Mesendoderm (in vitro differentiated cells): ENCODE results near the gene CATSPER1.

ENCODE experiments used
- DNase-seq: peaks from one replicate; pipeline ENCODE4 v3.0.0; 2013
- H2AK5ac ChIP-seq: 2 replicates; pipeline ENCODE4 v1.6.1; 2013; ENCODE audit warnings: low read length, inconsistent platforms
- H2BK120ac ChIP-seq: 2 replicates; pipeline ENCODE4 v1.6.1; 2013; ENCODE audit warnings: low read depth, mild to moderate bottlenecking, low read length, moderate library complexity, mixed read lengths
- H2BK15ac ChIP-seq: replicated peaks from 2 replicates; pipeline ENCODE4 v1.6.1; 2013; ENCODE audit warnings: low read depth, mild to moderate bottlenecking, moderate library complexity
- H2BK5ac ChIP-seq: 2 replicates; pipeline ENCODE4 v1.6.1; 2013; ENCODE audit warnings: low read length, inconsistent platforms
- H3K18ac ChIP-seq: 2 replicates; pipeline ENCODE4 v1.6.1; 2013; ENCODE audit warnings: mild to moderate bottlenecking, low read length, mixed read lengths
- H3K23ac ChIP-seq: one replicate; pipeline ENCODE4 v1.6.1; 2013; ENCODE audit warnings: low read length
- H3K27ac ChIP-seq: 2 replicates; pipeline ENCODE4 v1.5.1; 2013; ENCODE audit warnings: low read depth, mild to moderate bottlenecking, inconsistent platforms, low read length, moderate library complexity
- H3K27me3 ChIP-seq: 2 replicates; pipeline ENCODE4 v1.6.1; 2013; ENCODE audit warnings: low read length, control low read depth, mild to moderate bottlenecking, inconsistent platforms; ENCODE audit not compliant: insufficient read depth, poor library complexity
- H3K36me3 ChIP-seq: 2 replicates; pipeline ENCODE4 v1.6.1; 2013; ENCODE audit warnings: low read length, inconsistent platforms; ENCODE audit not compliant: control insufficient read depth, insufficient read depth
- H3K4ac ChIP-seq: one replicate; pipeline ENCODE4 v1.6.1; 2013; ENCODE audit warnings: low read depth, mild to moderate bottlenecking, low read length, moderate library complexity
- H3K4me1 ChIP-seq: 2 replicates; pipeline ENCODE4 v1.6.1; 2013; ENCODE audit warnings: low read depth, low read length, inconsistent platforms; ENCODE audit not compliant: control insufficient read depth
- H3K4me2 ChIP-seq: 2 replicates; pipeline ENCODE4 v1.6.1; 2013; ENCODE audit warnings: low read length
- H3K4me3 ChIP-seq: 2 replicates; pipeline ENCODE4 v1.5.1; 2013; ENCODE audit warnings: mild to moderate bottlenecking, low read length
- H3K56ac ChIP-seq: one replicate; pipeline ENCODE4 v1.6.1; 2013; ENCODE audit warnings: low read length
- H3K79me1 ChIP-seq: 2 replicates; pipeline ENCODE4 v1.6.1; 2013; ENCODE audit warnings: low read length, inconsistent platforms
- H3K79me2 ChIP-seq: 2 replicates; pipeline ENCODE4 v1.6.1; 2013; ENCODE audit warnings: mild to moderate bottlenecking, low read length; ENCODE audit not compliant: control insufficient read depth, insufficient read depth
- H3K9ac ChIP-seq: 2 replicates; pipeline ENCODE4 v1.6.1; 2013; ENCODE audit warnings: low read length, inconsistent platforms
- H4K5ac ChIP-seq: one replicate; pipeline ENCODE4 v1.6.1; 2013; ENCODE audit warnings: low read length
- H4K8ac ChIP-seq: one replicate; pipeline ENCODE4 v1.6.1; 2013; ENCODE audit warnings: low read depth, mild to moderate bottlenecking, control low read depth, low read length, moderate library complexity
- WGBS: extraction: QIAGEN DNeasy Blood & Tissue Kit; methylation state at CpG from one replicate; pipeline ENCODE4 v1.1.7; 2013; ENCODE audit warnings: low lambda C conversion rate, missing lambda C conversion rate; ENCODE audit not compliant: insufficient coverage; ENCODE audit errors: extremely low coverage; 5-methylcytosine and 5-hydroxymethylcytosine counted together

The CATSPER1 gene

GRCh38 chr11:66015454-66015881, 10.8 kb downstream of the CATSPER1 start:
- no peak overlapping the region for H3K4me2 ChIP-seq
- DNase-seq = no peak
- no peaks in the 10 kb centered on the region for H3K79me1 ChIP-seq
- no CpG with 5 or more reads among the region's 7 CpGs for WGBS
- no peaks in the 10 kb centered on the region for H3K27me3 ChIP-seq
- no peak overlapping the region for H3K18ac ChIP-seq
- H3K36me3 ChIP-seq = no peaks in the 10 kb centered on the region
- no peak overlapping the region for H3K56ac ChIP-seq
- no peak overlapping the region for H4K8ac ChIP-seq
- H4K5ac ChIP-seq = no peak overlapping the region
- peaks cover 2% of the 10 kb centered on the region for H3K4me1 ChIP-seq
- H2BK15ac ChIP-seq = no peak overlapping the region
- no peak overlapping the region for H3K4me3 ChIP-seq
- no peak overlapping the region for H2BK5ac ChIP-seq
- H3K9ac ChIP-seq = no peak overlapping the region
- H2AK5ac ChIP-seq = no peak overlapping the region
- no peak overlapping the region for H2BK120ac ChIP-seq
- H3K79me2 ChIP-seq = no peaks in the 10 kb centered on the region
- no peak overlapping the region for H3K23ac ChIP-seq
- no peak overlapping the region for H3K4ac ChIP-seq
- H3K27ac ChIP-seq = no peak overlapping the region

- Histone ChIP-seq H3K36me3 (no peaks in the 10 kb centered on the region), H3K4me2 (no peak overlapping the region), H3K4ac (no peak overlapping the region), H4K8ac (no peak overlapping the region), H3K27ac (no peak overlapping the region), H4K5ac (no peak overlapping the region), H3K4me1 (peaks cover 3% of the 10 kb centered on the region), H3K18ac (no peak overlapping the region), H3K56ac (no peak overlapping the region), H3K9ac (no peak overlapping the region), H3K79me1 (no peaks in the 10 kb centered on the region), H3K79me2 (no peaks in the 10 kb centered on the region), H2BK5ac (no peak overlapping the region), H2BK120ac (no peak overlapping the region), H2BK15ac (no peak overlapping the region), H3K4me3 (no peak overlapping the region), H3K23ac (no peak overlapping the region), H3K27me3 (no peaks in the 10 kb centered on the region), H2AK5ac (no peak overlapping the region)
- no peak for DNase-seq
- no CpG with 5 or more reads among the region's 6 CpGs for WGBS
Measured at GRCh38 chr11:66014804-66015453, 11.3 kb downstream of the CATSPER1 start.

GRCh38 chr11:66013762-66014100, 12.5 kb downstream of the CATSPER1 start:
- no CpG with 5 or more reads among the region's 7 CpGs for WGBS
- H2BK120ac ChIP-seq = no peak overlapping the region

GRCh38 chr11:66012946-66013761, 13.1 kb downstream of the CATSPER1 start:
- H2BK15ac ChIP-seq = no peak overlapping the region
- peaks cover 5% of the 10 kb centered on the region for H3K4me1 ChIP-seq
- no peak overlapping the region for H3K4me2 ChIP-seq
- no peak overlapping the region for H3K56ac ChIP-seq
- no peak overlapping the region for H3K4me3 ChIP-seq
- peak overlapping the region; percentile 29 for H2AK5ac ChIP-seq
- H4K8ac ChIP-seq = no peak overlapping the region
- H3K4ac ChIP-seq = no peak overlapping the region
- no peaks in the 10 kb centered on the region for H3K27me3 ChIP-seq
- H3K23ac ChIP-seq = no peak overlapping the region
- no peak overlapping the region for H4K5ac ChIP-seq
- no peak overlapping the region for H2BK120ac ChIP-seq
- no peaks in the 10 kb centered on the region for H3K79me1 ChIP-seq
- H3K18ac ChIP-seq = no peak overlapping the region
- no peak overlapping the region for H2BK5ac ChIP-seq
- no peak for DNase-seq
- no CpG with 5 or more reads among the region's 12 CpGs for WGBS
- H3K36me3 ChIP-seq = no peaks in the 10 kb centered on the region
- no peak overlapping the region for H3K9ac ChIP-seq
- H3K27ac ChIP-seq = no peak overlapping the region
- H3K79me2 ChIP-seq = no peaks in the 10 kb centered on the region

More at GRCh38 chr11:66013762-66014100, 12.5 kb downstream of the CATSPER1 start:
- Histone ChIP-seq H3K23ac (no peak overlapping the region), H2BK5ac (no peak overlapping the region), H3K4me3 (no peak overlapping the region), H3K27ac (no peak overlapping the region), H4K8ac (no peak overlapping the region), H3K4ac (no peak overlapping the region), H4K5ac (no peak overlapping the region), H2BK15ac (no peak overlapping the region), H3K36me3 (no peaks in the 10 kb centered on the region), H3K56ac (no peak overlapping the region), H3K9ac (no peak overlapping the region), H3K18ac (no peak overlapping the region), H3K79me1 (no peaks in the 10 kb centered on the region), H3K27me3 (no peaks in the 10 kb centered on the region), H2AK5ac (no peak overlapping the region), H3K4me2 (no peak overlapping the region), H3K4me1 (peaks cover 4% of the 10 kb centered on the region), H3K79me2 (no peaks in the 10 kb centered on the region)
- DNase-seq = no peak

GRCh38 chr11:66012371-66012945, 13.8 kb downstream of the CATSPER1 start:
- no peak for DNase-seq
- no peaks in the 10 kb centered on the region for H3K36me3 ChIP-seq
- H4K8ac ChIP-seq = no peak overlapping the region
- no peaks in the 10 kb centered on the region for H3K79me1 ChIP-seq
- H3K18ac ChIP-seq = no peak overlapping the region
- no peak overlapping the region for H3K56ac ChIP-seq
- peak overlapping the region; percentile 29 for H2AK5ac ChIP-seq
- no peak overlapping the region for H3K23ac ChIP-seq
- no peak overlapping the region for H2BK5ac ChIP-seq
- no CpG with 5 or more reads among the region's 12 CpGs for WGBS
- no peak overlapping the region for H3K27ac ChIP-seq
- peaks cover 8% of the 10 kb centered on the region for H3K4me1 ChIP-seq
- H3K4me2 ChIP-seq = no peak overlapping the region
- no peak overlapping the region for H3K4ac ChIP-seq
- H3K79me2 ChIP-seq = no peaks in the 10 kb centered on the region
- H4K5ac ChIP-seq = no peak overlapping the region
- no peak overlapping the region for H2BK15ac ChIP-seq
- H2BK120ac ChIP-seq = no peak overlapping the region
- H3K9ac ChIP-seq = no peak overlapping the region
- H3K27me3 ChIP-seq = no peaks in the 10 kb centered on the region
- H3K4me3 ChIP-seq = no peak overlapping the region
